K562 (cell line): Measurements from ENCODE around the gene ZNF74. TPM values are rescaled to one million over a fixed set of nuclear protein-coding genes. Genes with fewer than 3 reads are reported as not detected.

Experiments
- ATAC-seq: fragments of 200-7000 bp; cut with Tn5 transposase; 3 replicates; pipeline ENCODE4 v1.9.1; 2020; ENCODE audit warnings: moderate library complexity
- BruUV-seq: library from RNA; stranded (reverse); fragments of 400-500 nt; replicated peaks from 2 replicates; lab custom pipeline; 2021; lab: Mats Ljungman, UMichigan
- CTCF ChIA-PET: fragments of 300-600 bp; formaldehyde crosslinking; extraction: SDS; loops from one replicate; lab custom pipeline; 2021; ENCODE audit warnings: low intra/inter-chr PET ratio; lab: Yijun Ruan, JAX
- POLR2A ChIA-PET: fragments of 300-600, 350-650 bp; sonication (Branson Sonifier 250); formaldehyde crosslinking; extraction: SDS; loops from one replicate; lab custom pipeline; 2021; ENCODE audit warnings: antibody characterized with exemption, inconsistent platforms; lab: Yijun Ruan, JAX
- DNase-seq, 4 experiments: peaks; one replicate each; pipeline versions ENCODE4 v3.0.0 to v3.0.0-alpha.2; 2011 to 2018; ENCODE audit warnings: low spot score in 3 of 4, mixed read lengths in 3 of 4; ENCODE audit errors: extremely low read depth in 1 of 4
- FAIRE-seq: peaks from 2 replicates; lab custom pipeline; 2011; peaks lifted over from hg19 to GRCh38; lab: Jason Lieb, UNC
- H2AFZ ChIP-seq: 2 replicates; pipeline ENCODE4 v1.6.0; 2011; ENCODE audit warnings: low read depth, low read length, control low read depth, inconsistent platforms
- H3K27ac ChIP-seq: fragments of 200-600 bp; 3 replicates; pipeline ENCODE4 v1.8.0; 2011; ENCODE audit warnings: low read depth, mild to moderate bottlenecking, control low read depth, inconsistent platforms, low read length, moderate library complexity, mixed read lengths; ENCODE audit errors: extremely low read depth
- H3K27me3 ChIP-seq, 2 experiments: fragments of 300-600 bp in 1 of 2; 2 replicates in 1 of 2; 3 replicates in 1 of 2; pipeline versions ENCODE4 v1.6.0 to v1.8.0; 2011; ENCODE audit warnings: inconsistent platforms in 2 of 2, low read length in 2 of 2, mild to moderate bottlenecking in 1 of 2, mixed read lengths in 1 of 2, moderate library complexity in 1 of 2; ENCODE audit not compliant: control insufficient read depth in 2 of 2, insufficient read depth in 2 of 2
- H3K36me3 ChIP-seq: fragments of 300-600 bp; 3 replicates; pipeline ENCODE4 v1.8.0; 2011; ENCODE audit warnings: mild to moderate bottlenecking, low read length, inconsistent platforms; ENCODE audit not compliant: control insufficient read depth, insufficient read depth
- H3K4me1 ChIP-seq, 2 experiments: fragments of 200-600 bp in 1 of 2; replicated peaks in 1 of 2; 2 replicates in 1 of 2; 3 replicates in 1 of 2; pipeline versions ENCODE4 v1.5.1 to v1.8.0; 2011; ENCODE audit warnings: inconsistent platforms in 2 of 2, low read length in 2 of 2, mild to moderate bottlenecking in 1 of 2, mixed read lengths in 1 of 2, moderate library complexity in 1 of 2; ENCODE audit not compliant: control insufficient read depth in 2 of 2, insufficient read depth in 2 of 2
- H3K4me2 ChIP-seq: 2 replicates; pipeline ENCODE4 v1.6.1; 2011; ENCODE audit warnings: low read length, control low read depth, inconsistent platforms, mixed read lengths; ENCODE audit not compliant: insufficient read depth
- H3K4me3 ChIP-seq: fragments of 200-600 bp; sonication (generic), shearing (Covaris generic); 2 replicates; pipeline ENCODE4 v1.5.1; 2016; ENCODE audit warnings: control low read depth, inconsistent platforms
- H3K79me2 ChIP-seq: fragments of 200-600 bp; 3 replicates; pipeline ENCODE4 v1.8.0; 2011; ENCODE audit warnings: low read length, inconsistent platforms; ENCODE audit not compliant: control insufficient read depth, insufficient read depth
- H3K9ac ChIP-seq, 2 experiments: 2 replicates each; pipeline versions ENCODE4 v1.6.0 to v1.6.1; 2011; ENCODE audit warnings: low read depth in 2 of 2, low read length in 2 of 2, control low read depth in 1 of 2, inconsistent platforms in 1 of 2, mild to moderate bottlenecking in 1 of 2, mixed read lengths in 1 of 2; ENCODE audit not compliant: insufficient read depth in 1 of 2
- H3K9me1 ChIP-seq: one replicate; pipeline ENCODE4 v1.6.0; 2011; ENCODE audit warnings: inconsistent platforms, mild to moderate bottlenecking, low read length, moderate library complexity; ENCODE audit not compliant: control insufficient read depth, insufficient read depth
- H3K9me3 ChIP-seq: replicated peaks from 2 replicates; pipeline ENCODE4 v1.5.1; 2011; ENCODE audit warnings: low read depth, low read length, inconsistent platforms; ENCODE audit not compliant: control insufficient read depth, insufficient read depth
- H4K20me1 ChIP-seq: replicated peaks from 2 replicates; pipeline ENCODE4 v1.6.1; 2011; ENCODE audit warnings: low read length, inconsistent platforms, mixed read lengths; ENCODE audit not compliant: control insufficient read depth, insufficient read depth
- ATF3 ChIP-seq, 2 experiments: fragments of 450-650 bp in 1 of 2; sonication (generic) in 1 of 2; formaldehyde crosslinking in 1 of 2; IDR thresholded peaks in 1 of 2; conservative IDR thresholded peaks in 1 of 2; 2 replicates each; pipeline versions ENCODE4 v1.6.1 to v1.8.1; 2016 to 2023; ENCODE audit warnings: mild to moderate bottlenecking in 2 of 2, moderate library complexity in 2 of 2, inconsistent platforms in 1 of 2, missing genetic modification reagents in 1 of 2
- E2F1 ChIP-seq: sonication (generic); formaldehyde crosslinking; IDR thresholded peaks from 2 replicates; pipeline ENCODE4 v1.8.1; 2023; ENCODE audit warnings: mild to moderate bottlenecking, missing genetic modification reagents, moderate library complexity
- TAF15 ChIP-seq: fragments of 200-400 bp; formaldehyde crosslinking; IDR thresholded peaks from 2 replicates; pipeline ENCODE4 v1.6.1; 2017; ENCODE audit warnings: mild to moderate bottlenecking, low read depth, low read length, moderate library complexity
- ZFP30 ChIP-seq: fragments of 250-450 bp; sonication (Bioruptor Pico); IDR thresholded peaks from 2 replicates; pipeline ENCODE4 v1.8.0; 2022; ENCODE audit warnings: moderate library complexity, mild to moderate bottlenecking, inconsistent platforms, borderline replicate concordance
- ZNF133 ChIP-seq: fragments of 250-450 bp; sonication (Bioruptor Pico); IDR thresholded peaks from 2 replicates; pipeline ENCODE4 v1.4.0; 2020; ENCODE audit warnings: mild to moderate bottlenecking
- ZNF175 ChIP-seq: fragments of 200-800 bp; sonication (Bioruptor generic); IDR thresholded peaks from 2 replicates; pipeline ENCODE4 v1.6.1; 2016; ENCODE audit warnings: low read depth, mild to moderate bottlenecking, missing genetic modification characterization, missing compliant biosample characterization
- ZNF592 ChIP-seq: fragments of 450-650 bp; IDR thresholded peaks from 2 replicates; pipeline ENCODE4 v1.6.1; 2017; ENCODE audit warnings: antibody characterized with exemption, mild to moderate bottlenecking
- WGBS: fragments of 100-300 bp; shearing (Covaris generic); methylation state at CpG from one replicate; pipeline ENCODE4 v1.1.6; 2016; ENCODE audit warnings: low coverage, mixed read lengths; ENCODE audit not compliant: insufficient coverage; ENCODE audit errors: missing lambda C conversion rate; 5-methylcytosine and 5-hydroxymethylcytosine counted together
- in situ Hi-C: fragments of 300-500 bp; cut with MboI; formaldehyde crosslinking; loops from 4 replicates; pipeline ENCODE4 v1.15.0; 2018; ENCODE audit warnings: inconsistent platforms, mixed read lengths
- intact Hi-C: fragments of 100-400 bp; cut with micrococcal nuclease; formaldehyde crosslinking; loops from 2 replicates; pipeline ENCODE4 v1.14.2; 2022
- polyA plus RNA-seq, 8 experiments: library from polyadenylated mRNA; depleted of rRNA in 4 of 8; stranded (reverse) in 5 of 8; unstranded in 3 of 8; fragments of >200 nt; fragmentation: Nextera tagmentation in 2 of 8; fragmentation: Illumina TruSeq in 1 of 8; extraction: Ambion mirVana in 2 of 8; extraction: Trizol in 1 of 8; gene quantifications; 2 replicates each; pipeline versions ENCODE4 v1.2.1 to v1.2.3, GENCODE V29; 2011 to 2014; ENCODE audit warnings: inconsistent platforms in 1 of 8, missing spikeins in 1 of 8
- total RNA-seq, 7 experiments: library from RNA; depleted of rRNA in 6 of 7; stranded (reverse); fragments of >200 nt in 6 of 7; fragmentation: Illumina TruSeq in 2 of 7; extraction: Trizol in 2 of 7; gene quantifications; 2 replicates each; pipeline versions ENCODE4 v1.2.1 to v1.2.3, GENCODE V29; 2011 to 2021; ENCODE audit warnings: low replicate concordance in 1 of 7
- TF ChIP-seq, protein P1 (sequence below): sonication (generic); formaldehyde crosslinking; IDR thresholded peaks from 2 replicates; pipeline ENCODE4 v1.8.1; 2023; ENCODE audit warnings: mild to moderate bottlenecking, missing genetic modification reagents

Gene ZNF74
- total and polyA plus RNA-seq, 9 of the 15 experiments (the other 6 are each of a cell fraction or from before 2014, with no cell fraction given), result 2.4 to 53.5 (median 31.5) TPM

- H3K4me1 ChIP-seq, result peaks cover 0 to 1% of the 10 kb centered on the region in 2 experiments; a peak in 2 of 5 replicates
- peaks cover 49% of the 10 kb centered on the region; the same call in 2 of the 3 replicates for H3K36me3 ChIP-seq
- H3K4me3 ChIP-seq, result no peak overlapping the region
- H4K20me1 ChIP-seq, result 0 out of 2 replicates have a peak, but pooled peaks cover 6% of the 10 kb centered on the region
- H3K9ac ChIP-seq, result peak overlapping the region in 1 of 2 experiments; percentile 39; a peak in 2 of 4 replicates
- no peaks in the 10 kb centered on the region for H3K79me2 ChIP-seq
- FAIRE-seq (no peak), ATAC-seq (no peak), DNase-seq (peak in 3 of 4 experiments; percentile 28 to 45 (median 41))
- H3K9me3 ChIP-seq, result no peaks in the 10 kb centered on the region
- H3K4me2 ChIP-seq, result no peak overlapping the region
- H2AFZ ChIP-seq, result no peak overlapping the region
- ChIA-PET POLR2A (interaction anchor here (0.6 to 2.6 kb wide), 2 partner anchors 11 to 252 kb away, joined by 3 to 12 read pairs; no protein-coding TSS in a partner anchor), CTCF (no interaction called here)
- BruUV-seq, result no TSS peak
- H3K27ac ChIP-seq, result no peak overlapping the region
- WGBS, result 73% methylated on average over 15 of the region's 15 CpGs
- peaks cover 8% of the 10 kb centered on the region for H3K9me1 ChIP-seq
- intact Hi-C loops, result no loop called here
- in situ Hi-C loops, result loop anchor here (25.0 kb wide), 2 partner anchors 287 to 1863 kb away; partner anchors contain the start of gene TMEM191B
- no peaks in the 10 kb centered on the region for H3K27me3 ChIP-seq
- TF ChIP-seq ATF3 (IDR thresholded peaks at IDR 0.05) (no peak), ATF3 (CRISPR knock-in tag; conservative IDR thresholded peaks at IDR 0.05) (0 out of 2 replicates have a peak, but pooled peaks have one; percentile 24), ZNF592 (no peak), ZFP30 (peak; percentile 60; the same call in 1 of the 2 replicates), E2F1 (0 out of 2 replicates have a peak, but pooled peaks have one; percentile 50), ZNF175 (no peak), TAF15 (no peak), ZNF133 (CRISPR knock-in tag) (0 out of 2 replicates have a peak, but pooled peaks have one; percentile 49)
- TF ChIP-seq, protein P1, sequence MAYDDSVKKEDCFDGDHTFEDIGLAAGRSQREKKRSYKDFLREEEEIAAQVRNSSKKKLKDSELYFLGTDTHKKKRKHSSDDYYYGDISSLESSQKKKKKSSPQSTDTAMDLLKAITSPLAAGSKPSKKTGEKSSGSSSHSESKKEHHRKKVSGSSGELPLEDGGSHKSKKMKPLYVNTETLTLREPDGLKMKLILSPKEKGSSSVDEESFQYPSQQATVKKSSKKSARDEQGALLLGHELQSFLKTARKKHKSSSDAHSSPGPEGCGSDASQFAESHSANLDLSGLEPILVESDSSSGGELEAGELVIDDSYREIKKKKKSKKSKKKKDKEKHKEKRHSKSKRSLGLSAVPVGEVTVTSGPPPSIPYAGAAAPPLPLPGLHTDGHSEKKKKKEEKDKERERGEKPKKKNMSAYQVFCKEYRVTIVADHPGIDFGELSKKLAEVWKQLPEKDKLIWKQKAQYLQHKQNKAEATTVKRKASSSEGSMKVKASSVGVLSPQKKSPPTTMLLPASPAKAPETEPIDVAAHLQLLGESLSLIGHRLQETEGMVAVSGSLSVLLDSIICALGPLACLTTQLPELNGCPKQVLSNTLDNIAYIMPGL (CRISPR knock-in tag), result no peak
These were observed 6.8 kb downstream of the ZNF74 start for GRCh38 chr22:20400606-20401375.
